ENCODE results near the gene RAPGEF4.

RAPGEF4 gene

GRCh38 chr2:172908275-172908674 lies 172.6 kb downstream of the RAPGEF4 start:
- no peak for DNase-seq (ENCODE audit: low spot score)

GRCh38 chr2:172909454-172909853 lies 173.8 kb downstream of the RAPGEF4 start:
- no peak for DNase-seq (ENCODE audit: low spot score)

- no peak for DNase-seq (ENCODE audit: low spot score)
Observed at GRCh38 chr2:172912266-172912665, 176.6 kb downstream of the RAPGEF4 start.

GRCh38 chr2:172914341-172915008 lies 178.8 kb downstream of the RAPGEF4 start:
- DNase-seq (ENCODE audit: low spot score) = no peak

DNA sequence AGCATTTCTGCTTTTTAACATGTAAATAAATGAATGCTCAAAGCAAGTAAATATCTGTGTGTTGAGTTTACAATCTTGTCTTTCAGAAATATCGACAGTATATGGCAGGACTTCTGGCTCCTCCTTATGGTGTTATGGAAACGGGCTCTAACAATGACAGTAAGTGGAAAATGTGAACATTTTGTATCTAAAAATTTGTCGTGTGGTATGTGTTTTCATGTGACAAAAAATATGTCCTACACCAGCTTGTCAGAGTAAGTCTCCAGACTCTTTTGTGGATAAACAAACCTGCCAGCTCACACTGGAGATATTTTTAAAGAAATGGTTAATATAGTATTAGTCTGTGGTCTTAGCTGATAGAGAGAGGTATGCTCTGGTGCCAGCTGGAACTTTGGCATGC lies 182.1 kb downstream of the RAPGEF4 start:
- DNase-seq (ENCODE audit: low spot score) = no peak

DNA sequence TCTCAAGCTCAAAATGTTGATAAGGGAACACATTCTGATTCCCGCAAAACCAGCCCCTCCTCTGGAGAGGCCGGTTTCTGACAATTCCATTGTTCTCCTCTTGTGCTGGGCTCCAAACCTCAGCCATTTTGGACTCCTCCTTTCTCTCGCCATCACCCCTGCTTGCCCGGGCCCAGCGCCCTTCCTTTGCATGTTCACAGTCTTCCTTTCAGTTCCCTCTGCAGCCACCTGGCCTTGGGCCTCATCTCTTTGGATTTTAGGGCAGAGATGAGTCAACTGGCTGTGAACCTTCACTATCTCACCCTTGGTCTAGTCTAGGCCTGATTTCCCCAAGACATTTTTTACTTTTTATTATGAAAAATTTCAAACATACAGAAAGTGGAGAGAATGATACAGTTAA lies 184.1 kb downstream of the RAPGEF4 start:
- no peak for DNase-seq (ENCODE audit: low spot score)

DNA sequence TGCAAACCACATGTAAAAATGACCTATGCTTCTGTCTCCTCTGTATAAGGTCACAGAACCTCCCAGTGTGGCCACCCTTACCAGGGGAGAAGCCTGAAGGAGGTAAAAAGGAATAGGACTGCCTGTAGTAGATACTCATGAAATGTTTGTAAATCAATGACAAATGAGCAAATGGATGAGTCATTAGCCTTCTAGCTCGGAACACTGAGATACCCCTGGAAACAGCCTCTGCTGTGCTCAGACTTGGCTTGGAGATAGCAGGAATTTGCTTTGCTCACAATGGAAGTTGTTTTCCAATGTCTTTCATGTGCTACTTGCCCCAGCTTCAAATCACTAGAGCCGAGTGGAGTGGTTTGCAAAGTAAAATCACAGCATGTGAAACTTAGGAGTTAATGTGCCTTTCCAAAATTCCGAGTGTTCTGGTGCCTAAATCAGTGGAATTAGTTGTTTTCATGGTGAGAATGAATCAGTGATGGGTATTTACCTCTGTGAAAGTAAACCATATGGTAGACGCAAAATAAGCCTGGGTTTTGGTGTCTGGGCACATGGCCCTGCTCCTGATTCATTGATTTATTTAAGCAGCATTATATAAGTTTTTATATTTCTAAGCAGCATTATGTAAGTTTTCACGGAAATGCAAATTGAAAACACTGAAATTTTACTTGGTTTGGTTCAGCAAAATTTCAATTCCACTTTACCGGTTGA lies 186.0 kb downstream of the RAPGEF4 start:
- DNase-seq (ENCODE audit: low spot score) = no peak

DNA sequence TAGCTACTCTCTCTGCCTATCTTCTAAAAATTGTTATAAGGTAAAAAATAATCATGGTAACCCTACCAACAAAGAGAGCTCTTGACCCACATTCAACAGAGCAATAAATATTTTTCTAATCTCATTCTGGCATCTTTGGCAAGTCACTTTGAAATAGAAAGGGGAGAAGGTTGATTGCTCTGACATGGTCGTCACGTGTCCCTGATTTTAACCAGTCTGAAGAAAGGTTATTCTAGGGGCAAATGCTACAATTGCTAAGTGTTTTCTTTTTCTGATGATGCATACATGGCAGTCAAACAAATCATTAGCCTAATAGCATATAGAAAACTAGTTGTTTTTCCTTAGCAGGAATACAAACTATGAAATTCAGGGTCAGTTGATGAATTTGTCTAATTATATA lies 186.7 kb downstream of the RAPGEF4 start:
- DNase-seq (ENCODE audit: low spot score) = no peak

- no peak for DNase-seq (ENCODE audit: low spot score)
Observed at GRCh38 chr2:172922815-172923214, 187.2 kb downstream of the RAPGEF4 start.

DNA sequence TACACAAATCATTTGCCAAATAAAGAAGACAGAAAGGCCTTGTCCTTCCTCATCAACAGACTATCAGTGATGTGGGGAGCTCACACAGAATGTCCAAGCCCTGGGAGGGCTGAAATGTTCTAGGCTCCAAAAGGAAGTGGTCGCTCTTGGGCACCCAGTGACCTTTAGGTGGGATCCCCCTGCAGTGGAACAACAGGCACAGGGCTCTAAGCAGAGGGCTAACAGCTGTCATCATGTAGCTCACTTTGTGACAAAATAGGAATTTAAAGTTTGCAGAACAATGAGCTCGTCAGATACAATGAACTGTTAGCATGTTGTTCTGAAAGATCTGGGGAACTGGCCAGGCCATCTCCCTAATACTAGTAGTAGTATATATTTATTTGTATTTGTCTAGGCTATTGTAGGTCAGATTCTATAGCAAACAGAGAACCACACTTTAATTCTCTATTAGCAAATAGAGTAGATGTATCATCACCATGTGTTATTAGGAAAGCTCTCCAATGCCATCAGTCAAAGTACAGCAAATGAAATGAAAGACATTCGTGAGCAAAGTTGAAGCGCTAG lies 188.5 kb downstream of the RAPGEF4 start:
- DNase-seq (ENCODE audit: low spot score) = no peak

DNA sequence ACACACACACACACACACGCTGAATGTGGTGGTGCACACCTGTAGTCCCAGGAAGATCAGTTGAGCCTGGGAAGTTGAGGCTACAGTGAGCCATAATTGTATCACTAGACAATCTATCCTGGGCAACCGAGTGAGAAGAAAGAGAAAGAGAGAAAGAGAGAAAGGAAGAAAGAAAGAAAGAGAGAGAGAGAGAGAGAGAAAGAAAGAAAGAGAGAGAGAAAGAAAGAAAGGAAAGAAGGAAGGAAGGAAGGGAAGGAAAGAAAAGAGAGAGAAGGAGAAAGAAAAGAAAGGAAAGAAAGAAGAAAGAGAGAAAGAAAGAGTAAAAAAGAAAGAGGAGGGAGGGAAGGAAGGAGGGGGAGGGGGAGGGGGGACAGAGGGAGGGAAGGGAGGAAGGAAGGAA lies 190.0 kb downstream of the RAPGEF4 start:
- DNase-seq (ENCODE audit: low spot score) = no peak

GRCh38 chr2:172926785-172927640 lies 191.4 kb downstream of the RAPGEF4 start:
- no peak for DNase-seq (ENCODE audit: low spot score)

DNA sequence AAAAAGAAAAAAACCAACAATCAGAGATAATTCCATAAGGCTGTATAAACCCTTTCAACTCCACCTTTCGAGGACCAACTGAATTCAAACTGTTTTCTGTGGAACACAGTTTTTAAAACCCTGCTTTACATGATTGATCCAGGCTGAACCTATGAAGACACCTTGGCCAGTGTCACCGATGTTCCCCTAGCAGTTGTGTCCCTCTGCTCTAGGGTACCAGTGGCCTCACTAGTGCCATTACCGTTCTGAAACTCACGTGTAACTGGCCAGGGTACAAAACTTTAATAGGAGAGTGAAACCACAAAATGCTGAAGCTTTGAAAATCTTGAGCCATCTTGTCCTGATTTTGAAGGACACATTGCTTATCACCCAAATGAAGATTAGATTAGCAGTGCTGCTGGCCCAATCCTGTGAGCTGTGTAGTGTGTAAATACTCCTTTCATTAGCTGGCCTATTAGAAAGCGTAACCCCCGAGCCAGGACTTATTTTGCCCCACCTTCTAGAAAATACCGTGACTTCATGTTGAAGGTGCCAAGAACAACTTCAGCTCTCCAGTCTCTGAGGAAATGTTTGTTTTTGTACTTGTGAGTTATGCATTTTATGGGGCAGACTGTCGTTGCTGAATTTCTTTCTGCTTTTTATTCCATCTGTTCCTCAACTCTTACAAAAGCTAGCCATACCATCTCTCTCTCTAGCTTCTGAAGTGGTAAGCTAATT lies 192.2 kb downstream of the RAPGEF4 start:
- no peak for DNase-seq (ENCODE audit: low spot score)

DNA sequence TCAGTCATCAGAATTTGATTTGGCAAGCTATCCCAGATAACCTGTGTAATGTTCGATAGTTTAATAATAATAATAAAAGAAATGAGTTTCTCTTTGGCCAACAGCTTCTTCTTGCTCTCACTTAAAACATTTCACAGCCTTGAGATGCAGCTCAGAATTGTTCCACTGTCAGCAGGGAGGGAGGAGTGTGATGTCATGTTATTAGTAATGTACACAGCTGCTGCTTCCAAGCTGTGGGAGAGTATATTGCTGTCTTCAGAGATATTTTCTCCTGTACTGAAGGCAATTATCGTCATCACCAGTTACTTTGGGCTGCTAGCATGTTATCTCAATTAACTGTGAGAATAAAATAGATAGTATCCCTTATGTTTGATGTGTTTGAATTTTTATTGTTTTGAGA lies 193.1 kb downstream of the RAPGEF4 start:
- DNase-seq (ENCODE audit: low spot score) = no peak

DNA sequence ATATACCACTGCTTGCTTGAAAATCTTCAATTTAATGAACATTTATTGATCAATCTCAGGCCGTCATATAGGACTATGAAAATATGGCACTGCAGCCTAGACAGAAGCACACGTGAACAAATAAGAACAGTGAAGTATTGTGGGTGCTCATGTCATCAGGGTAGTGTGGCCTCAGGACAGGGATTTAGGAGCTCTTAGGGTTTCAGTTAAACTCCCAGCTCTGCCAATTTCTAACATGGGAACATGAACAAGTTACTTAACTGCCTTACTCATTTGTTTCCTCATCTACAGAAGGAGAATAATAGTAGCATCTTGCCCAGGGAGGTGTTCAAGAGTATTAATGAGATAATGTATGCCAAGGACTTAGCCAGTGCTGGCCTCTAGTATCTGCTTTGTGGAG lies 194.0 kb downstream of the RAPGEF4 start:
- no peak for DNase-seq (ENCODE audit: low spot score)

GRCh38 chr2:172930871-172931255 lies 195.2 kb downstream of the RAPGEF4 start:
- no peak for DNase-seq (ENCODE audit: low spot score)

- DNase-seq (ENCODE audit: low spot score) = no peak
Observed at GRCh38 chr2:172931256-172931894, 195.7 kb downstream of the RAPGEF4 start.

DNA sequence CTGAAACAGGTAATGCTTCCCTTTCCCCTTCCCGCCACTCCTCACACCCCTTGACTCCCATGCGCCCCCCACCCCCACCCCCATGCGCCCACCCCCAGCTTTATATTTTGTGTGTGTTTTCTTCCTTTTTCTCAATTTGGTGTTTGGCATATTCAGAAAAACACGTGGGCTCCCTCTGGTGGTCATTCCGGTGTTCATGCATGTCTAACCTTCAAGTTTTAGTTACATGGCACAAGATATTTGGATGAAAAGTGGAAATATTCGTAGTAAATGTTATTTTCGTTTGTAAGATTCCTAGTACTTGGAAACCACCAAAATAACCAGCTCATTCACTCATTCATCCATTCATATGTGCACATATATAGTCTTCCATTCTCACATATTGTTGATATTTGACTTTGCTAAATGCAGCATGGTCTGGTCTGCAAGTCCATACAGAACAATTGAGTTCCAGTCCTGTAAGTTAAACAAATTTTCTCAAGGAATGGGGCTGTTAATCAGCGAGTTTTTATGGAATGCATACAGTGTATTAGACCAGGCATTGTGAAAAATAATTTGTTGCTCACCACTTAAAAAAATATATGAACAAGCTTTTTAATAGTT lies 196.4 kb downstream of the RAPGEF4 start:
- DNase-seq (ENCODE audit: low spot score) = no peak

DNA sequence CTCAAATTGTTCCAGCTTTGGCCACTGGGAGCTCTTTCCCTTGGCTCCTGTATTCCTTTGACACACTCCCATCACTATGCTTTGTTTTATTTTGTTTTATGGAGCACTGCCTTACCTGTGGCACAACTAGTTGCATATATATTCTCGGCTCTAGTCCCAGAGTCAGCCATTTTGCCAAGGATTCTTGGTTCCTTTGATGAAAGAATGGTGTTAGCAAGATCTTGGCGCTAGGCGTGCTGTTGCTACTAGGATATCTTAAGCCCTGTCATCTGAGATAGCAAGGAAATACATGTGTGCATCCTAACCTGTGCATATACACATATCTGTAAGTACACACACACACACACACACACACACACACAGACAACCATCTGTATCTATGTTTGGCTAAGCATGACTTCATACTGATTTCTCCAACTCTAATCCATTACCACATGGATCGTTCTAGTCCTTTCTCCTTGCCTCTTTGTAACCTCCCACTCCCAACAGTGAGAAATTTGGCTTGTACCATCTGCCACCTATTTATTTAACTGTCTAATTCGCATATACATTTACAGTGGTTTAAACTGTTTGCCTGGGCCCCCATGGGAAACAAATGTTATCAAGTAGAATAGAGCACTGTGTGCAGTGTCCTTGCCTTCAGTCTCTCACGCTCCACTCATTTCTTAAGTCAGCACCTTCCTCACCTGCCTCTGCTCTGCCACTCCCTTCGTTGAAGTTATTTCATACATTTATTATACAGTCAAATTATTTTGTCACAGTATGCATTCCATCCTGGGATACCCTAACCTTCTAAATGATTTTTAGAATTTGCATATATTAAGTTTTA lies 202.5 kb downstream of the RAPGEF4 start:
- DNase-seq (ENCODE audit: low spot score) = no peak

DNA sequence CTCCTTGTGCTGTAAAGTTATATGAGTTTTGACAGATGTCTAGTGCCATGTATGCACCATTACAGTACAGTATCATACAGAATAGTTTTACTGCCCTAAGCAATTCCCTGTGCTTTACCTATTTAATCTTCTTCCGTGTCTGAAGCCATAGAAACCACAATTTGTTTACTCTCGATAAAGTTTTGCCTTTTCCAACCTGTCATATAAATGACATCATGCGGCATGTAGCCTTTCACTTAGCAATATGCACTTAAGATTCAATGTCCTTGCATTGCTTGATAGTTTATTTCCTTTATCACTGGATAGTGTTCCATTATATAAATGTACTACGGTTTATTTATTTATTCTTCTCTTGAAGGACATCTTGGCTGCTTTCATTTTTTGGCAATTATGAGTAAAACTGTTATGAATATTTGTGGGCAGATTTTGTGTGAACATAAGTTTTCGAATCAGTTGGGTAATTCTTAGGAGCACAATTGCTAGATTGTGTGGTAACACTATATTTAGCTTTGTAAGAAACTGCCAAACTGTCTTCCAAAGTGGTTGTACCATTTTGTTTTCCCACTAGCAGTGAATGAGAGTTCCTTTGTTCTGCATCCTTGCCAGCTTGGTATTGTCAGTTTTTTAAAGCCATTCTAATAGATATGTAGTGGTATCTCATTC lies 203.2 kb downstream of the RAPGEF4 start:
- no peak for DNase-seq (ENCODE audit: low spot score)

All from hepatic stellate cell (primary cell).